Ramos (cell line): ENCODE data around the gene BOK.

Experiments
- in situ Hi-C: fragments of 300-500 bp; cut with MboI; formaldehyde crosslinking; loops from one replicate; pipeline ENCODE4 v1.14.3; 2022; ENCODE audit warnings: low sequenced_read_pairs; ENCODE audit not compliant: unreplicated experiment

Gene BOK

GRCh38 chr2:241617431-241618154, 59.0 kb downstream of the BOK start:
- in situ Hi-C loops: no loop called here

- in situ Hi-C loops: no loop called here
Observed at GRCh38 chr2:241618296-241618805, 59.8 kb downstream of the BOK start.

GRCh38 chr2:241618829-241619228, 60.3 kb downstream of the BOK start:
- in situ Hi-C loops: no loop called here

GRCh38 chr2:241619597-241620418, 61.3 kb downstream of the BOK start:
- in situ Hi-C loops: no loop called here

GRCh38 chr2:241620419-241620769, 61.8 kb downstream of the BOK start:
- in situ Hi-C loops: no loop called here
